Suprapubic skin (tissue), 4 donors: ENCODE data around the gene WNK2.

Experiments used
- CTCF ChIP-seq, 2 donors: fragments of 200-600 bp in 1 of 2; fragments of 450-650 bp in 1 of 2; sonication (generic) in 1 of 2; IDR thresholded peaks; one replicate each; pipeline ENCODE4 v1.5.1; 2016 to 2019; ENCODE audit warnings: antibody characterized with exemption in 2 of 2, mild to moderate bottlenecking in 1 of 2, moderate library complexity in 1 of 2
- POLR2A ChIP-seq, 2 donors: fragments of 450-650 bp; IDR thresholded peaks; one replicate each; pipeline ENCODE4 v1.6.1; 2017; ENCODE audit warnings: antibody characterized with exemption in 2 of 2, mild to moderate bottlenecking in 2 of 2, moderate library complexity in 2 of 2
- POLR2AphosphoS5 ChIP-seq, 3 donors: sonication (generic); formaldehyde crosslinking; IDR thresholded peaks; one replicate each; pipeline ENCODE4 v1.6.1; 2017; ENCODE audit warnings: antibody characterized with exemption in 3 of 3

GRCh38 chr9:93194641-93195040 is 10.7 kb downstream of the WNK2 start:
- TF ChIP-seq CTCF (IDR thresholded peaks at IDR 0.05) (no peak), POLR2AphosphoS5 (IDR thresholded peaks at IDR 0.05) (no peak), POLR2A (IDR thresholded peaks at IDR 0.05) (no peak)
